Measurements from ENCODE around the gene SMIM1. TPM values are rescaled to one million over a fixed set of nuclear protein-coding genes. Genes with fewer than 3 reads are reported as not detected.

Gene SMIM1
- total and polyA plus RNA-seq, 5 donors = 44.2 to 243 (median 107) TPM

DNA sequence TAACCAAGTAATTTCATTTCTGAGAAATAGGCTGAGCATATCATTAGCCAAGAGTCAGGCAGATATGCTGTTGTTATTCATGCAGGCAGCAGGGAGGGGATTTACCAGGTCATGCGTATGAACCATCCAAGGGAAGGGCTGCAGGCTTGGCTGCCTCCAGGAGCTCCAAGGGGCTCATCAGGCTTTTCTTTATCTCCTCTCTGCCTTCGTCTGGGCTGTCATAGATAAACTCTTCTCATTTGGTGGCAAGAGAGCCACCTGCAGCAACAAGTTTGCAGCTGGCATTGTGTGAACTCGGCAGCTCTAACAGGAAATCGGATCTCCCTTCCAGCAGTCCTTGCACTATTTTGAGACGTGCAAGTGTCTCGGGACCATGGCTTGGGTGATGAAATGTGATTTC is 12.8 kb upstream of the SMIM1 start:
- intact Hi-C loops (cut with DNase I) = no loop called here
- Histone ChIP-seq H3K4me1 (ENCODE audit: control insufficient read depth, insufficient read depth, low read length) (no peaks in the 10 kb centered on the region), H3K9me3 (ENCODE audit: control insufficient read depth, low read length) (no peaks in the 10 kb centered on the region), H3K4me3 (ENCODE audit: low read length) (no peak overlapping the region), H3K27me3 (ENCODE audit: control insufficient read depth, insufficient read depth) (no peaks in the 10 kb centered on the region), H3K27ac (ENCODE audit: low read length) (no peak overlapping the region)
- 57% methylated on average over 6 of the region's 6 CpGs for WGBS
- DNase-seq = no peak
- no peak for ATAC-seq

- ATAC-seq = no peak
- Histone ChIP-seq H3K27me3 (ENCODE audit: control insufficient read depth, insufficient read depth) (no peaks in the 10 kb centered on the region), H3K4me1 (ENCODE audit: control insufficient read depth, insufficient read depth, low read length) (no peaks in the 10 kb centered on the region), H3K27ac (ENCODE audit: low read length) (no peak overlapping the region), H3K4me3 (ENCODE audit: low read length) (no peak overlapping the region), H3K9me3 (ENCODE audit: control insufficient read depth, low read length) (no peaks in the 10 kb centered on the region)
- WGBS = 84% methylated on average over 17 of the region's 17 CpGs
- DNase-seq = no peak
- intact Hi-C loops (cut with DNase I) = no loop called here
Measured at GRCh38 chr1:3761296-3762010, 11.1 kb upstream of the SMIM1 start.

GRCh38 chr1:3762151-3762872 is 10.2 kb upstream of the SMIM1 start:
- 79% methylated on average over 15 of the region's 15 CpGs for WGBS
- intact Hi-C loops (cut with DNase I) = no loop called here
- no peak overlapping the region for H3K27ac ChIP-seq (ENCODE audit: low read length)
- ATAC-seq (peak; percentile 19 to 31), DNase-seq (peak in 1 of 3 donors; percentile 47)
- no peak overlapping the region for H3K4me3 ChIP-seq (ENCODE audit: low read length)
- H3K4me1 ChIP-seq (ENCODE audit: control insufficient read depth, insufficient read depth, low read length) = no peaks in the 10 kb centered on the region
- H3K27me3 ChIP-seq (ENCODE audit: control insufficient read depth, insufficient read depth) = no peaks in the 10 kb centered on the region
- H3K9me3 ChIP-seq (ENCODE audit: control insufficient read depth, low read length) = no peaks in the 10 kb centered on the region

DNA sequence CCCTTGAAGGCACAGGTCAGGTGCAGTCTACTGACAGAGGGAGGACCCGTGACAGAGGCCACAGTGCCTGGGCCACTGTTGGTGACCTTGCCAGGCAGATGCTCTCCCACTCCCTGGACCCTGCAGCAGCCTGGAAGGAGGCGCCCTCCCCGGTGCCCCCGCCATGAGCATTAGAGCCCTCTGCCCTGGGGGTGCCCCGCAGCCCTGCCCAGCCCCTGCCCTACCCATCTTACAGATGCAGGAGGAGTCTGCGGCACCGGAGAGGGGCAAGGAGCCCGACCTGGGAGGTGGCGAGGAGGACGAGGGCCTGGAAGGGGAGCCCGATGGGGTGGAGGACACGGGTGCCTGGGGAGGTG is 9.7 kb upstream of the SMIM1 start:
- DNase-seq (peak in 1 of 3 donors; percentile 42), ATAC-seq (peak in 1 of 2 donors; percentile 38)
- no peak overlapping the region for H3K4me3 ChIP-seq (ENCODE audit: low read length)
- 75% methylated on average over 12 of the region's 12 CpGs for WGBS
- no peak overlapping the region for H3K27ac ChIP-seq (ENCODE audit: low read length)
- H3K4me1 ChIP-seq (ENCODE audit: control insufficient read depth, insufficient read depth, low read length) = no peaks in the 10 kb centered on the region
- intact Hi-C loops (cut with DNase I) = no loop called here
- H3K9me3 ChIP-seq (ENCODE audit: control insufficient read depth, low read length) = no peaks in the 10 kb centered on the region
- H3K27me3 ChIP-seq (ENCODE audit: control insufficient read depth, insufficient read depth) = no peaks in the 10 kb centered on the region

- WGBS = 77% methylated on average over 31 of the region's 31 CpGs
- H3K9me3 ChIP-seq (ENCODE audit: control insufficient read depth, low read length) = no peaks in the 10 kb centered on the region
- no peaks in the 10 kb centered on the region for H3K27me3 ChIP-seq (ENCODE audit: control insufficient read depth, insufficient read depth)
- no peaks in the 10 kb centered on the region for H3K4me1 ChIP-seq (ENCODE audit: control insufficient read depth, insufficient read depth, low read length)
- no peak overlapping the region for H3K27ac ChIP-seq (ENCODE audit: low read length)
- intact Hi-C loops (cut with DNase I) = no loop called here
- ATAC-seq (no peak), DNase-seq (peak in 2 of 3 donors; percentile 18 to 26)
- H3K4me3 ChIP-seq (ENCODE audit: low read length) = no peak overlapping the region
Measured at GRCh38 chr1:3763351-3764125, 9.0 kb upstream of the SMIM1 start.

GRCh38 chr1:3767328-3767925 is 5.1 kb upstream of the SMIM1 start:
- H3K4me3 ChIP-seq (ENCODE audit: low read length) = no peak overlapping the region
- 88% methylated on average over 17 of the region's 17 CpGs for WGBS
- ATAC-seq = no peak

DNA sequence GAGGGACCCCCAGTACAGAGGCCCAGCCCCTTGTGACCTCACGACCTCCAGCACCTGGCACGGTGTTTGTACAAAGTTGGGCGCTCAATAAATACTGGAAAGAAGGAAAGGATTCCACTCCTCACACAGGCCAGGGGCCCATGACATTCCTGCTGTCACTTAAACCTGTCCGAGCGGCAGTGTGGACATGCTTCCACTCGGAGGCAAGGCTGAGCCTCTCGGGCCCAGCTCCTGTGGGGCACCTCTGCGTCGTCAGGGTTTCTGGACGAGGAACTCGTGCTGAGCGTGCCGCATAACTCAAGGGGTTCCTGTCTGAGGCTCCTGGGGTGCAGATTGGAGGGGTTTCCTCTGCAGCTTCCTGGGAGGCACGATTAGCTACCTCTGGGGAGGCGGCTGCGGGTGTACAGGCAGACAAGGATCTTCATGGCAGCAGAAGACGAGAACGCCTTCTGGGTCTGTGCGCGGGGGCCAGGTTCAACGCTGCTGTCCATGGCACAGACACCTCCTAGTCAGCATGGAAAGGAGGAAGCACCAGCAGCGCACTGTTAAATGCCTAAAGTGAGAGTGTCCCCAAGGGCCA is 3.6 kb upstream of the SMIM1 start:
- DNase-seq = peak in 2 of 3 donors; percentile 37 to 51
- Histone ChIP-seq H3K27ac (ENCODE audit: low read length) (no peak overlapping the region), H3K4me1 (ENCODE audit: control insufficient read depth, insufficient read depth, low read length) (no peaks in the 10 kb centered on the region), H3K9me3 (ENCODE audit: control insufficient read depth, low read length) (no peaks in the 10 kb centered on the region), H3K4me3 (ENCODE audit: low read length) (no peak overlapping the region), H3K27me3 (ENCODE audit: control insufficient read depth, insufficient read depth) (no peaks in the 10 kb centered on the region)
- 90% methylated on average over 22 of the region's 22 CpGs for WGBS
- ATAC-seq = no peak
- intact Hi-C loops (cut with DNase I) = no loop called here

More at GRCh38 chr1:3767328-3767925, 5.1 kb upstream of the SMIM1 start:
- no peaks in the 10 kb centered on the region for H3K9me3 ChIP-seq (ENCODE audit: control insufficient read depth, low read length)
- intact Hi-C loops (cut with DNase I) = no loop called here
- peak in 2 of 3 donors; percentile 33 to 49 for DNase-seq
- H3K4me1 ChIP-seq (ENCODE audit: control insufficient read depth, insufficient read depth, low read length) = no peaks in the 10 kb centered on the region
- no peak overlapping the region for H3K27ac ChIP-seq (ENCODE audit: low read length)
- H3K27me3 ChIP-seq (ENCODE audit: control insufficient read depth, insufficient read depth) = no peaks in the 10 kb centered on the region

DNA sequence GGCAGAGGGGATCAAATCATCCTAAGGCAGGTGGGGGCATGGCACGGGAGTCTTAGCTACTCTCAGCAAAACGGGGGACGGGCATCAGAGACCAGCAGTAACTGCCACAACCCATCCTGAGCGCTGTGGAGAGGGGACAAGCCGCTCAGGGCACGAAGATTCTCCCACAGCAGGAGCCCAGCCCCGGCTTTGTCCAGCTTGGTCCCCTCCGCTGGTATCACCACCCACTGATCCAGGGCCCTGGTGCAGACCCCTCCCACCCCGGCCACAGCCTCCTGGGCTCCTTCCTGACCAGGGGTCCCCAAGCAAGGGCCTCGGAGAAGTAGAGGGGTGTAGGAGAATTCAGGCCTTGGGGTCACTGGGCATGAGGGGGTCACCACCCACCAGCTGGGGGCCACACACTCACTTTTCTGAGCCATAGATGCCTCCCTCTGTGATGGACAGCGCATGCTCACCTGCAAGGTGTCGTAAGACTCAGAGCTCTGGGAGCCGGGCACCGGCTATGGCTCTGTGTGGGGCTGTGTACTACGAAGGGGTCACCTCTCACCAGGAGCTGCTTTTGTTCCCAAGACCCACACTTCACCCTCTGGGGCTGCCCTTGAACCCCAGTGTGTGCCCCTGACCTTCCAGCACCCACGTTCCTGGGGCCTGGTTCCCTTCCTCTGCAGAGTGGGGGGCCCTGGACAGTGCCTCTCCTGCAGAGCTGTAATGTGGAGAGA is 2.3 kb upstream of the SMIM1 start:
- DNase-seq = peak in 1 of 3 donors; percentile 61
- H3K27ac ChIP-seq (ENCODE audit: low read length) = no peak overlapping the region

DNA sequence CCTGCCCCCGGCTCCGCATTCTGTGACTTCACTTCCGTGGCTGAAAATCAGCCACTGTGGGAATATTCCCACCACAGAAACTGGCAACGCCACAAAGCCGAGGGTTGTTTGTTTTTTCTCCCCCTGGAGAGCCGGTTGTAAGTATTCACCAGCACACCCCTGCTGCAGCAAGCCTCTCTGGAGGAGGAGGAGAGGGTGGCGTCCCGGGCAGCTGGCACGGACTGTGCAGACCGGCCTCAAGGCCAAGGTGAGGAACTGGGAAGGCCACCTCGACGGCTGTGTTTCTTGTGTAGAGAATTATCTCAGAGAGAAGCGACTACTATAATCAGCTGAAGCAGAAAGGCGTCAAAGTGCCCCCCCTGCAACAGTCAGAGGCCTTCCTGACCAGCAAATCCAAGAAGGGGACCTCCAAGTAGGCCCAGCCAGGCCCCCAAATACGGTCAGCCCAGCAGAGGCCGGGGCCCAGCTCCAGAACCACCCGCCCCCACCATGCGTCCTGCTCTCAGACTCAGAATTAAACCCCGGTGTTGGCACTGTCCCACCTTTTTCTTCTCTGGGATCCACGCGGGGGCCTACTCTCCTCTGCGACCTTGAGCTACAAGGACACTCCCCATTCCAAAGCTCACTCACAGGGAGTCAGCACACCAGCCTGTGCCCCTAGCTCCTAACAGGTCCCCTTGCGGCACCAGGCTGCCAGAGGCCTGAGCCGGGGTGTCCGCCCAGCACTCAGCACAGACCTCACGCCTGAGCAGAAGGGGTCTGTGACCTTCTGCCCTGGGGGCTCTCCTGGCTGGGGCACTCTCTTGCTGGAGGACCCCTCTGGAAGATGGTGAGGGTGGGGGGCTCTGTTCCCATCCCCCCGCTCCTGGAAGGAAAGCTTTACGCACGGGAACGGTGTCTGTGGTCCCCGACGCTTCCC is 1.2 kb upstream of the SMIM1 start:
- 37% methylated on average over 32 of the region's 32 CpGs for WGBS
- intact Hi-C loops (cut with DNase I) = no loop called here
- H3K27ac ChIP-seq (ENCODE audit: low read length) = peak overlapping the region; percentile 1
- no peaks in the 10 kb centered on the region for H3K27me3 ChIP-seq (ENCODE audit: control insufficient read depth, insufficient read depth)
- H3K4me1 ChIP-seq (ENCODE audit: control insufficient read depth, insufficient read depth, low read length) = peaks cover 4% of the 10 kb centered on the region
- ATAC-seq = peak in 1 of 2 donors; percentile 6
- H3K9me3 ChIP-seq (ENCODE audit: control insufficient read depth, low read length) = no peaks in the 10 kb centered on the region
- DNase-seq = peak in 2 of 3 donors; percentile 57 to 62
- peak overlapping the region; percentile 74 for H3K4me3 ChIP-seq (ENCODE audit: low read length)

More for the DNA sequence above, 2.3 kb upstream of the SMIM1 start:
- peaks cover 3% of the 10 kb centered on the region for H3K4me1 ChIP-seq (ENCODE audit: control insufficient read depth, insufficient read depth, low read length)
- no peaks in the 10 kb centered on the region for H3K27me3 ChIP-seq (ENCODE audit: control insufficient read depth, insufficient read depth)
- H3K4me3 ChIP-seq (ENCODE audit: low read length) = no peak overlapping the region
- no peaks in the 10 kb centered on the region for H3K9me3 ChIP-seq (ENCODE audit: control insufficient read depth, low read length)
- intact Hi-C loops (cut with DNase I) = no loop called here
- no peak for ATAC-seq
- 89% methylated on average over 16 of the region's 16 CpGs for WGBS

All from right cardiac atrium (tissue), 5 donors.